A673 (cell line): ENCODE data around the gene AQP6. TPM values are rescaled to one million over a fixed set of nuclear protein-coding genes. Genes with fewer than 3 reads are reported as not detected.

ENCODE experiments used
- BruUV-seq: library from RNA; stranded (reverse); fragments of 400-500 nt; replicated peaks from 2 replicates; lab custom pipeline; 2021; lab: Mats Ljungman, UMichigan
- CTCF ChIA-PET: fragments of 300-600 bp; sonication (Branson Sonifier 250); formaldehyde crosslinking; loops from one replicate; lab custom pipeline; 2022; ENCODE audit warnings: antibody characterized with exemption; lab: Charles Lee
- POLR2A ChIA-PET: fragments of 300-600 bp; sonication (Branson Sonifier 250); formaldehyde crosslinking; loops from one replicate; lab custom pipeline; 2022; ENCODE audit warnings: antibody characterized with exemption; ENCODE audit not compliant: low non-redundant PET; lab: Charles Lee
- DNase-seq: peaks from one replicate; pipeline ENCODE4 v3.0.0-alpha.2; 2015; ENCODE audit warnings: low spot score
- H3K27ac ChIP-seq: fragments of 200-600 bp; sonication (generic); 2 replicates; pipeline ENCODE4 v1.5.1; 2016; ENCODE audit warnings: mixed run types, low read depth, mild to moderate bottlenecking, mixed read lengths, antibody characterized with exemption, low read length; ENCODE audit not compliant: poor library complexity, severe bottlenecking
- H3K27me3 ChIP-seq: fragments of 200-600 bp; sonication (generic); replicated peaks from 2 replicates; pipeline ENCODE4 v1.6.1; 2017; ENCODE audit warnings: mixed run types, low read depth, mild to moderate bottlenecking, mixed read lengths, antibody characterized with exemption, low read length; ENCODE audit not compliant: insufficient read depth, poor library complexity
- H3K36me3 ChIP-seq: fragments of 200-600 bp; sonication (generic); 2 replicates; pipeline ENCODE4 v1.6.1; 2016; ENCODE audit warnings: mixed run types, mild to moderate bottlenecking, mixed read lengths, antibody characterized with exemption, low read length; ENCODE audit not compliant: insufficient read depth, poor library complexity, severe bottlenecking
- H3K4me1 ChIP-seq: fragments of 200-600 bp; sonication (generic); 2 replicates; pipeline ENCODE4 v1.6.1; 2017; ENCODE audit warnings: mixed run types, mild to moderate bottlenecking, mixed read lengths, antibody characterized with exemption, low read length; ENCODE audit not compliant: insufficient read depth, poor library complexity, severe bottlenecking
- H3K4me3 ChIP-seq: fragments of 200-600 bp; sonication (generic); 2 replicates; pipeline ENCODE4 v1.5.1; 2016; ENCODE audit warnings: low read depth, mixed run types, mild to moderate bottlenecking, mixed read lengths, low read length; ENCODE audit not compliant: poor library complexity, severe bottlenecking
- H3K9me3 ChIP-seq: fragments of 200-600 bp; sonication (generic); 2 replicates; pipeline ENCODE4 v1.6.1; 2016; ENCODE audit warnings: mixed run types, low read depth, mild to moderate bottlenecking, mixed read lengths, antibody characterized with exemption, low read length; ENCODE audit not compliant: poor library complexity, severe bottlenecking
- EZH2 ChIP-seq: fragments of 200-600 bp; sonication (generic); IDR thresholded peaks from 2 replicates; pipeline ENCODE4 v1.6.1; 2017; ENCODE audit warnings: borderline replicate concordance, low read depth, mild to moderate bottlenecking, mixed read lengths, antibody characterized with exemption, low read length; ENCODE audit not compliant: poor library complexity, severe bottlenecking
- intact Hi-C: fragments of 100-400 bp; cut with micrococcal nuclease; formaldehyde crosslinking; loops from one replicate; pipeline ENCODE4 v1.10.0; 2022; ENCODE audit not compliant: unreplicated experiment
- total RNA-seq: library from RNA; stranded (reverse); gene quantifications from 2 replicates; pipeline ENCODE4 v1.2.3, GENCODE V29; 2021
- TF ChIP-seq, protein P1 (sequence below): fragments of 300-800, 200-600 bp; sonication (generic); conservative IDR thresholded peaks from 2 replicates; pipeline ENCODE4 v1.5.1; 2017; ENCODE audit warnings: low read depth, mild to moderate bottlenecking, antibody characterized with exemption, low read length, moderate library complexity, mixed read lengths

The AQP6 gene
- total RNA-seq, 1 experiment from 2014 or later: not detected

DNA sequence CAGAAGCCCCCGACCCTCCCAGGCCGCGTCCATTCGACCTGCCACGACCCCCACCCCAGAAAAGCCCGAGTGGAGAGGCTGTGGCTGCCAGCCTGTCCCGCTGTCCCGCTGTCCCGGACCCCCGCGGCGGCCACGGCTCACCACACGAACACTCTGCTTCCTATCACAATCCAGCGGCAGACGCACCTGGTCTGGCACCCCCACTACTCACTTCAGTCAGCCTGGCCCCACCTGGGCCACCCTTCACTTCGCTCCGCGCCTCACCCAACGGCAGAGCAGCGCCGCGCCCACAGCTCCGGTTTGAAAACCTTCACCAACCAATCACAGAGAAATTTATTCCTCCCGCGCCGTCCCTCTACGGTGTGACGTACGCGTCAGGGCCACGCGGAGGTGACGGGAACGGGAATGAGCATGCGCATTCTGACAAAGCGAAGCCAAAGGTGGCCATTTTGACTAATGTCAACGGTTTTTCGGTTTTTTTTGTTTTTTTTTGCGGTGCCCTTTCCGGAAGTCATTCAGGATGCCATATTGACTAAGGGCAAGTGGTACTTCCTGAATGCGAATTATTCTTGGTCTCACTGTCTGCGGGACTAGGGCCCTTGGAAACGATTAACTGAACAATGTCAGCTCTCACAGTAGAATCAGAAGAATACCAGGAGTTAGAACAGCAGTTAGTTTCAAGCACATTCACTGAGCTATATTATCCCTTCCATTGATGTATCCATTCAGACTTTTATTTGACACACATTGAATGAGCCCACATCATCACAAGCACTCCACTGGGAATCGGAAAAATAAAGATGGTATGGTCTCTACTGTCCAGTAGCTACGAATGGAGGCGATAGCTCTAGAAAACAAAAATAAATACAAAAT lies 52.7 kb downstream of the AQP6 start, which contains the start of gene RACGAP1:
RACGAP1 (minus strand) TSS at position 308 of the 873 bp plus-strand sequence. CDS start 8,779 bp downstream, outside the sequence.
- Histone ChIP-seq H3K4me1 (peaks cover 14% of the 10 kb centered on the region), H3K4me3 (peak within 1 kb of the TSS; percentile 95), H3K27me3 (no peaks in the 10 kb centered on the region), H3K36me3 (peaks cover 14% of the 10 kb centered on the region), H3K27ac (peak within 1 kb of the TSS; percentile 96), H3K9me3 (no peaks in the 10 kb centered on the region)
- DNase-seq: peak; percentile 99
- BruUV-seq: no TSS peak
- intact Hi-C loops: no loop called here
- ChIA-PET POLR2A (no interaction called here), CTCF (interaction anchor here (0.7 to 1.1 kb wide), 2 partner anchors 15 to 62 kb away, joined by 3 read pairs; no protein-coding TSS in a partner anchor)
- no peak for TF ChIP-seq EZH2
- TF ChIP-seq, protein P1, sequence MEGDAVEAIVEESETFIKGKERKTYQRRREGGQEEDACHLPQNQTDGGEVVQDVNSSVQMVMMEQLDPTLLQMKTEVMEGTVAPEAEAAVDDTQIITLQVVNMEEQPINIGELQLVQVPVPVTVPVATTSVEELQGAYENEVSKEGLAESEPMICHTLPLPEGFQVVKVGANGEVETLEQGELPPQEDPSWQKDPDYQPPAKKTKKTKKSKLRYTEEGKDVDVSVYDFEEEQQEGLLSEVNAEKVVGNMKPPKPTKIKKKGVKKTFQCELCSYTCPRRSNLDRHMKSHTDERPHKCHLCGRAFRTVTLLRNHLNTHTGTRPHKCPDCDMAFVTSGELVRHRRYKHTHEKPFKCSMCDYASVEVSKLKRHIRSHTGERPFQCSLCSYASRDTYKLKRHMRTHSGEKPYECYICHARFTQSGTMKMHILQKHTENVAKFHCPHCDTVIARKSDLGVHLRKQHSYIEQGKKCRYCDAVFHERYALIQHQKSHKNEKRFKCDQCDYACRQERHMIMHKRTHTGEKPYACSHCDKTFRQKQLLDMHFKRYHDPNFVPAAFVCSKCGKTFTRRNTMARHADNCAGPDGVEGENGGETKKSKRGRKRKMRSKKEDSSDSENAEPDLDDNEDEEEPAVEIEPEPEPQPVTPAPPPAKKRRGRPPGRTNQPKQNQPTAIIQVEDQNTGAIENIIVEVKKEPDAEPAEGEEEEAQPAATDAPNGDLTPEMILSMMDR: no peak

DNA sequence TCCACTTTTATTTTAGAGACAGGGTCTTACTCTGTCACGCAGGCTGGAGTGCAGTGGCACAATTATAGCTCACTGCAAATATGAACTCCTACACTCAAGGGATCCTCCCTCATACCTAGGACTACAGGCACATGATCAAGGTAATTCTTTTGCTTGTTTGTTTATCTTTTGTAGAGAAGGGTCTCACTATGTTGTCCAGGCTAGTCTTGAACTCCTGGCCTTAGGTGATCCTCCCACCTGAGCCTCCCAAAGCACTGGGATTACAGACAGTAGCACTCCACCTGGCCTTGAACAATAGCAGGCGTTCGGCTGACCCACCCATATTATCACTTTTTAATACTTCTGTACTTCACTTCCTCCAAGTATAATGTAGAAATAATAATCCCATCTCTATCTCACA lies 53.9 kb downstream of the AQP6 start:
- BruUV-seq: no TSS peak
- ChIA-PET CTCF (no interaction called here), POLR2A (no interaction called here)
- H3K4me3 ChIP-seq: no peak overlapping the region
- no peak for TF ChIP-seq EZH2
- TF ChIP-seq, protein P1: no peak
- H3K9me3 ChIP-seq: no peaks in the 10 kb centered on the region
- H3K27ac ChIP-seq: no peak overlapping the region
- DNase-seq: no peak
- peaks cover 9% of the 10 kb centered on the region for H3K4me1 ChIP-seq
- H3K27me3 ChIP-seq: no peaks in the 10 kb centered on the region
- peaks cover 12% of the 10 kb centered on the region for H3K36me3 ChIP-seq
- intact Hi-C loops: no loop called here

Other genes with a start within 250 kb of the AQP6 start
- 425 and 454 TPM in 2 replicates for gene TMBIM6, start 231.4 kb upstream of the AQP6 start, total RNA-seq
- gene NCKAP5L, start 144.5 kb upstream of the AQP6 start, total RNA-seq: 28.2 and 29.0 TPM in 2 replicates
- 5.7 and 6.4 TPM in 2 replicates for gene BCDIN3D, start 129.8 kb upstream of the AQP6 start, total RNA-seq
- gene FAIM2, start 69.0 kb upstream of the AQP6 start, total RNA-seq: 0.11 TPM in 1 of 2 replicates, not detected in the other
- gene AQP2, start 22.2 kb upstream of the AQP6 start, total RNA-seq: not detected in 2 replicates
- gene AQP5, start 11.1 kb upstream of the AQP6 start, total RNA-seq: not detected in 2 replicates
- 173 and 179 TPM in 2 replicates for gene RACGAP1, start 52.5 kb downstream of the AQP6 start, total RNA-seq
- 2.7 and 5.5 TPM in 2 replicates for gene ASIC1, start 84.6 kb downstream of the AQP6 start, total RNA-seq
- gene SMARCD1, start 112.4 kb downstream of the AQP6 start, total RNA-seq: 141 and 152 TPM in 2 replicates
- 0.58 and 1.3 TPM in 2 replicates for gene GPD1, start 131.1 kb downstream of the AQP6 start, total RNA-seq
- 25.4 and 28.7 TPM in 2 replicates for gene COX14, start 139.3 kb downstream of the AQP6 start, total RNA-seq
- 57.0 and 63.7 TPM in 2 replicates for gene CERS5, start 194.4 kb downstream of the AQP6 start, total RNA-seq